ENCODE results near the gene THOP1. TPM values are rescaled to one million over a fixed set of nuclear protein-coding genes. Genes with fewer than 3 reads are reported as not detected.

The THOP1 gene
- total RNA-seq, 1 donor from 2014 or later = 29.1 TPM

GRCh38 chr19:2840794-2841791, 55.8 kb downstream of the THOP1 start, which contains the start of gene ZNF555:
ZNF555 (plus strand) TSS chr19:2841475; CDS start chr19:2841573, 98 bp downstream.
- peak; percentile 99 for DNase-seq (ENCODE audit: low spot score)
- peak; percentile 100 for ATAC-seq
- intact Hi-C loops (cut with DNase I) = no loop called here

GRCh38 chr19:2841855-2842574, 56.7 kb downstream of the THOP1 start:
- intact Hi-C loops (cut with DNase I) = no loop called here
- ATAC-seq = no peak
- no peak for DNase-seq (ENCODE audit: low spot score)

DNA sequence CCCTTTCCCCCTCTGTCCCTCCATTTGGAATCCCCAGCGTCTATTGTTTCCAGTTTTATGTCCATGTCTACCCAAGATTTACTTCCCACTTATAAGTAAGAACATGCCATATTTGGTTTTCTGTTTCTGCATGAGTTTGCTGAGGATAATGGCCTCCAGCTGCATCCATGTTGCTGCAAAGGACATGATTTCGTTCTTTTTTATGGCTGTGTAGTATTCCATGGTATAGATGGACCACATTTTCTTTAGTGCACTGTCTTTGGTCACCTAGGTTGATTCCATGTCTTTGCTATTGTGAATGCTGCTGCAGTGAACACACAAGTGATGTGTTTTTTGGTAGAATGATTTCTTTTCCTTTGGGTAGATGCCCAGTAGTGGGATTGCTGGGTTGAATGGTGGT, 59.8 kb downstream of the THOP1 start:
- DNase-seq (ENCODE audit: low spot score) (no peak), ATAC-seq (no peak)
- intact Hi-C loops (cut with DNase I) = no loop called here

GRCh38 chr19:2846180-2846894, 61.0 kb downstream of the THOP1 start:
- DNase-seq (ENCODE audit: low spot score) (no peak), ATAC-seq (no peak)
- intact Hi-C loops (cut with DNase I) = no loop called here

DNA sequence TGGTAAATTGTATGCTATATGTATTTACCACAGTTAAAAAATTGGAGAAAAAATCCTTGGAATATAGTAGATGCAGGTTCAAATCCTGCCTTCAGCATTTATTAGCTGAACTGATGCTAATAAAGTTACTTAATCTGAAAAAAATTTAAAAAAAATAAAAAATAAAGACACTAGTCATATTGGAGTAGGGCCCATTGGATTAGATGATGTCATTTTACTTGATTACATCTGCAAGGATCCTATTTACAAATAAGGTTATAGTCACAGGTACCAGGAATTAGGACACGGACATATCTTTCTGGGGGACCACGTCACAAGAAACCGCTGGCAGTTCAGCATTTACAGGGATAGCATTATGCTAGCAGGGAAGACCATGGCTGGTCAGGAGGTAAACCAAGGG, 62.2 kb downstream of the THOP1 start:
- ATAC-seq (no peak), DNase-seq (ENCODE audit: low spot score) (no peak)
- intact Hi-C loops (cut with DNase I) = no loop called here

DNA sequence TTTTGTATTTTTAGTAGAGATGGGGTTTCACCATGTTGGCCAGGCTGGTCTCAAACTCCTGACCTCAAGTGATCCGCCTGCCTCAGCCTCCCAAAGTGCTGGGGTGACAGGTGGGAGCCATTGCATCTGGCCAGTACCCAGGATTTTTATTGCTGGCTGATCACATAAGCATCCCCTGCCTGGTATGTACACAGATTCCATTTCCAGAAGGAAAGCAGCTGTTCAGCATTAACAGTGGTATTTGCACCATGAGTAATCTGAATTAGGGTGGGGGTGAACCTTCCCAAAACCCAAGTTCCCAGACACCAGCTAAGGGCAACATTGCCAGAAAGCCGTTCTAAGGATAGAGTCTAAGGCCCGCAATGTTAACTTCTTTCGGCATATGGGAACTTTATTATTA, 63.3 kb downstream of the THOP1 start:
- ATAC-seq = no peak
- intact Hi-C loops (cut with DNase I) = no loop called here
- no peak for DNase-seq (ENCODE audit: low spot score)

DNA sequence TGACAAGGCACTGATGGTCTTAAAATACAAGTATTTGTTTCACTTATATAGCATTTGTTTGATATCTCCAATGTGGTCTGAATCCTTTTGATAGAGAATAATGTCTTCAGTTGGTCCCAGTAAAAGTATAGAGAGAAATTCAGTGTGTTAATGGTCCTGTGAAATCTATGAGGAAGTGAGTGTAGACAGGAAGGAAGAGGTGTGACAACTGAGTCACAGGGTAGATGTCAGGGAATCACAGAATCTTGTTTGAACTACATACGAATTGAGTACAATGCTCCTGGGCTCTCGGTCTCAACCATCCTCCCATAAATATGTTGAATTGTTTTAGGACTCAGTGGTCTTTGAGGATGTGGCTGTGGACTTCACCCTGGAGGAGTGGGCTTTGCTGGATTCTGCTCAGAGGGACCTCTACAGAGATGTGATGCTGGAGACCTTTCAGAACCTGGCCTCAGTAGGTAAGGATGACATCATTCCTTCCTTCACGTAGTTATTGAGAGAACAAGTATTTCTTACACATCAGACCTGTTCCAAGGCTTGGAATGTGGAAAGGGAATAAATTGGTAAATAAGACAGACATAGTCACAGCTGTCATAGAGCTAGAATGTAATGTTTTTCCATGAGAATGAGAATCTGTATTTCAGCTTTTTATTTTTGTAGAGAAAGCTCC, 65.1 kb downstream of the THOP1 start:
- intact Hi-C loops (cut with DNase I) = no loop called here
- DNase-seq (ENCODE audit: low spot score) (no peak), ATAC-seq (no peak)

DNA sequence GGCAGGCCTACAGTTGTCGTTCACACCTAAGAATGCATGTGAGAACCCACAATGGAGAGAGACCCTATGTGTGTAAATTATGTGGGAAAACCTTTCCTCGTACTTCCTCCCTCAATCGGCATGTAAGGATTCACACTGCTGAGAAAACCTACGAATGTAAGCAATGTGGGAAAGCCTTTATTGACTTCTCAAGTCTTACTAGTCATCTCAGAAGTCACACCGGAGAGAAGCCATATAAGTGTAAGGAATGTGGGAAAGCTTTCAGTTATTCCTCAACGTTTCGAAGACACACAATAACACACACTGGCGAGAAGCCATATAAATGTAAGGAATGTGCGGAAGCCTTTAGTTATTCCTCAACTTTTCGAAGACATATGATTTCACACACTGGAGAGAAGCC, 67.3 kb downstream of the THOP1 start:
- ATAC-seq = no peak
- no peak for DNase-seq (ENCODE audit: low spot score)
- intact Hi-C loops (cut with DNase I) = no loop called here

- DNase-seq (ENCODE audit: low spot score) = no peak
- ATAC-seq = no peak
- intact Hi-C loops (cut with DNase I) = no loop called here
Observed at GRCh38 chr19:2853015-2853606, 67.8 kb downstream of the THOP1 start.

DNA sequence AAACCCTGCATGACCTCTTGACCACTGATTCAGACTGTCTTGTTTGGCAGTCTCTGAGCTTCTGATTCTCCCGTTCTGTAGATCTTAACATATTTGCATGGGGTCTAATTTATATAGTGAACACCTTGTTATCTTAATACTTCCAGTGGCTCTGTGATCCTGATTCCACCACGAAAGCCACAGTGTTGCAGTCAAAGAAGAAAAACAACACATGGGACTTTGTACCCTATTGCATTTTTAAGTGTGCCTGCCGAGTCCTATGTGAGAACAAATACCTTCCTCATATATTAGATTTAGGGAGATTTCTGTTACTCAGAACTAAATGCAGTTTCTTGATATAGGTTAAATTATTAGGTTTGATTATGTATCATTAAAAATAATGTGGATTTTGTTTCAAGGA, 69.5 kb downstream of the THOP1 start:
- intact Hi-C loops (cut with DNase I) = no loop called here
- DNase-seq (ENCODE audit: low spot score) = no peak
- ATAC-seq = no peak

DNA sequence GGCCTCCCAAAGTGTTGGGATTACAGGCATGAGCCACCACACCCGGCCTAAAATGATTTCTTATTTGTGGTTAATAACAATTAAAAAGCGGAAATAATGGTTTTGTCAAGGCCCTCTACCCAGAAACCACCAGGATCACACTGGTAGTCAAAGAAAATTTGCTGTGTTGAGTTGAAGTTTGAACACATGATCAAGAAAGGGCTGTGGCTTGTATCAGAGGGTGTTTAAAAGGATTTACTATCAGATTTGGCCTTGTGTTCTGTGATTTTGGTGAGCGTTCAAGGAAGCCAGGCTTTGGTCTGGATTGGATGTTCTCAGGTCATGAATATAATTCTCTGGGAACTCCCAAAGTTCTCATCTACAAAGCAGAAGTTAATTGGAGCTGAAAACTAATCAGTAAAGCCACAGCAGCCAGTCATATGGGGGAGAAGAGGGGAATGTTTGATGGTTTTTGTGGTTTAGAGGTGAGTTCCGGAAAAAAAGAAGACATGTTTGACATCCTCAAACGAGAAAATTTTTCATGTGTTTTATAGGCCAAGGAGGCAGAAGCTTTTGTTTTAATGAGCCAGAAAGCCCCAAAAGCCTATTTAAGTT, 71.3 kb downstream of the THOP1 start:
- intact Hi-C loops (cut with DNase I) = no loop called here
- DNase-seq (ENCODE audit: low spot score) (no peak), ATAC-seq (no peak)

- ATAC-seq = no peak
- intact Hi-C loops (cut with DNase I) = no loop called here
- DNase-seq (ENCODE audit: low spot score) = no peak
Observed at GRCh38 chr19:2858864-2859263, 73.6 kb downstream of the THOP1 start.

DNA sequence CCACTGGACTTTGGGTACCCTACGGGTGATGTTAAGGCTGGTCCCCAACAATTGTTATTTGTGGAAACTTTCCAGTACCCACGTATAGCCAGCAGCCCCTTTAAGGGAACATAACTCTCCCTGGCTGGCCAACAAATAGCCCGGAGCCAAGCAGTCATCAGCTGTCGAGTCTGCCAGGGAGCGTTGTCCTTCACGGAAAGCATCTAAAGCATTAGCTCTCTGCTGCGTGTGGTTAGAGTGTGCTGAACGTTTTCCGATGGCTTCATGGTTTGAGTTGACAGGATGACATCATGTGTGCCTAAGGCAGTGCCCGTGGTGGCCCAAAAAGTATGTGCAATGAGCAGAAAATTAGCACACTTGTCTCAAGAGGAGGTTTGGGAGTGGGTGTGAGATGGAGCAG, 78.5 kb downstream of the THOP1 start:
- no peak for ATAC-seq

More for the DNA sequence above, 78.5 kb downstream of the THOP1 start:
- DNase-seq (ENCODE audit: low spot score) = no peak
- intact Hi-C loops (cut with DNase I) = no loop called here

Other genes with a start within 250 kb of the THOP1 start
- gene GNG7, start 82.8 kb upstream of the THOP1 start, total RNA-seq = 11.5 TPM
- gene DIRAS1, start 64.1 kb upstream of the THOP1 start, total RNA-seq = 0.45 TPM
- gene SLC39A3, start 45.5 kb upstream of the THOP1 start, total RNA-seq = 11.7 TPM
- gene SGTA, start 2.2 kb upstream of the THOP1 start, total RNA-seq = 38.5 TPM
- gene ZNF554, start 34.4 kb downstream of the THOP1 start, total RNA-seq = 7.2 TPM
- 10.3 TPM for gene ZNF555, start 56.0 kb downstream of the THOP1 start, total RNA-seq
- gene ZNF556, start 81.8 kb downstream of the THOP1 start, total RNA-seq = 0.80 TPM
- 3.1 TPM for gene ZNF57, start 115.4 kb downstream of the THOP1 start, total RNA-seq
- gene ZNF77, start 159.5 kb downstream of the THOP1 start, total RNA-seq = 6.1 TPM
- gene TLE6, start 192.1 kb downstream of the THOP1 start, total RNA-seq = 4.4 TPM
- 232 TPM for gene TLE2, start 243.8 kb downstream of the THOP1 start, total RNA-seq